GM23338 (cell line): Measurements from ENCODE around the gene TBC1D19. TPM values are rescaled to one million over a fixed set of nuclear protein-coding genes. Genes with fewer than 3 reads are reported as not detected.

ENCODE experiments used
- ATAC-seq: fragments of 200-7000 bp; cut with Tn5 transposase; 3 replicates; pipeline ENCODE4 v1.9.1; 2020
- DNase-seq: peaks from one replicate; pipeline ENCODE4 v3.0.0-alpha.2; 2015; ENCODE audit warnings: low spot score
- H2AFZ ChIP-seq: fragments of 200-600 bp; sonication (generic); 2 replicates; pipeline ENCODE4 v1.8.0; 2016; ENCODE audit warnings: antibody characterized with exemption, mild to moderate bottlenecking, moderate library complexity
- H3F3A ChIP-seq: fragments of 200-600 bp; sonication (generic); replicated peaks from 2 replicates; pipeline ENCODE4 v1.8.0; 2017; ENCODE audit warnings: antibody characterized with exemption, mixed run types, low read depth
- H3K27ac ChIP-seq: fragments of 200-600 bp; sonication (generic); 2 replicates; pipeline ENCODE4 v1.6.1; 2016; ENCODE audit warnings: low read depth
- H3K27me3 ChIP-seq: fragments of 200-600 bp; sonication (generic); 2 replicates; pipeline ENCODE4 v1.8.0; 2016; ENCODE audit warnings: mild to moderate bottlenecking, mixed run types, moderate library complexity; ENCODE audit not compliant: insufficient read depth
- H3K36me3 ChIP-seq: fragments of 200-600 bp; sonication (generic); 2 replicates; pipeline ENCODE4 v1.8.0; 2016; ENCODE audit warnings: mild to moderate bottlenecking; ENCODE audit not compliant: insufficient read depth
- H3K4me1 ChIP-seq: fragments of 200-600 bp; sonication (generic); 2 replicates; pipeline ENCODE4 v1.8.0; 2016; ENCODE audit warnings: mild to moderate bottlenecking, moderate library complexity; ENCODE audit not compliant: insufficient read depth
- H3K4me2 ChIP-seq: fragments of 200-600 bp; sonication (generic); 2 replicates; pipeline ENCODE4 v1.7.1; 2017; ENCODE audit warnings: mixed run types
- H3K4me3 ChIP-seq: fragments of 200-600 bp; sonication (generic); 2 replicates; pipeline ENCODE4 v1.6.1; 2016; ENCODE audit warnings: mixed run types
- H3K79me2 ChIP-seq: fragments of 200-600 bp; sonication (generic); replicated peaks from 2 replicates; pipeline ENCODE4 v1.8.0; 2017; ENCODE audit warnings: mild to moderate bottlenecking; ENCODE audit not compliant: insufficient read depth
- H3K9me2 ChIP-seq: fragments of 200-600 bp; sonication (generic); 2 replicates; pipeline ENCODE4 v1.8.0; 2017; ENCODE audit not compliant: insufficient read depth
- H4K20me1 ChIP-seq: fragments of 200-600 bp; sonication (generic); replicated peaks from 2 replicates; pipeline ENCODE4 v1.8.0; 2017; ENCODE audit warnings: mild to moderate bottlenecking; ENCODE audit not compliant: insufficient read depth
- H3K27ac Mint-ChIP-seq: 2 replicates; pipeline ENCODE4 v1.8.0; 2020; ENCODE audit warnings: inconsistent platforms, mild to moderate bottlenecking, moderate library complexity, mixed read lengths
- H3K27me3 Mint-ChIP-seq: 3 replicates; pipeline ENCODE4 v1.8.0; 2022; ENCODE audit warnings: low read depth, mild to moderate bottlenecking, moderate library complexity, mixed read lengths, inconsistent platforms; ENCODE audit not compliant: insufficient read depth, poor library complexity
- H3K36me3 Mint-ChIP-seq: 3 replicates; pipeline ENCODE4 v1.8.0; 2021; ENCODE audit warnings: low read depth, mild to moderate bottlenecking, inconsistent platforms, moderate library complexity, mixed read lengths
- H3K4me1 Mint-ChIP-seq: 3 replicates; pipeline ENCODE4 v1.8.0; 2020; ENCODE audit warnings: mild to moderate bottlenecking, inconsistent platforms, mixed read lengths
- H3K4me3 Mint-ChIP-seq: 3 replicates; pipeline ENCODE4 v1.8.0; 2021; ENCODE audit warnings: moderate library complexity, mild to moderate bottlenecking, inconsistent platforms, mixed read lengths
- H3K9me3 Mint-ChIP-seq: 3 replicates; pipeline ENCODE4 v1.8.0; 2020; ENCODE audit warnings: moderate library complexity, mild to moderate bottlenecking, inconsistent platforms, mixed read lengths
- CREB1 ChIP-seq: fragments of 250-450 bp; sonication (Bioruptor Pico); IDR thresholded peaks from 2 replicates; pipeline ENCODE4 v1.5.0; 2020; ENCODE audit warnings: low read depth, mild to moderate bottlenecking, moderate library complexity
- CTCF ChIP-seq, 2 experiments: fragments of 200-600 bp in 1 of 2; sonication (generic) in 1 of 2; conservative IDR thresholded peaks; 2 replicates each; pipeline versions ENCODE4 v1.5.1 to v1.6.1; 2016 to 2017; ENCODE audit warnings: antibody characterized with exemption in 2 of 2, low read depth in 2 of 2, mild to moderate bottlenecking in 2 of 2, moderate library complexity in 1 of 2
- EZH2 ChIP-seq: fragments of 200-600 bp; sonication (generic); IDR thresholded peaks from one replicate; pipeline ENCODE4 v1.8.0; 2017; ENCODE audit warnings: antibody characterized with exemption, mild to moderate bottlenecking, low read depth; ENCODE audit not compliant: unreplicated experiment
- EZH2phosphoT487 ChIP-seq: fragments of 200-600 bp; sonication (generic); IDR thresholded peaks from one replicate; pipeline ENCODE4 v1.8.1; 2018; ENCODE audit warnings: antibody characterized with exemption; ENCODE audit not compliant: unreplicated experiment
- JUNB ChIP-seq: IDR thresholded peaks from one replicate; pipeline ENCODE4 v1.6.1; 2016; ENCODE audit warnings: antibody characterized with exemption; ENCODE audit not compliant: unreplicated experiment
- NANOG ChIP-seq: IDR thresholded peaks from 2 replicates; pipeline ENCODE4 v1.6.1; 2016; ENCODE audit warnings: antibody characterized with exemption, borderline replicate concordance
- POLR2AphosphoS5 ChIP-seq: IDR thresholded peaks from 2 replicates; pipeline ENCODE4 v1.6.1; 2016; ENCODE audit warnings: antibody characterized with exemption, low read depth
- ZNF331 ChIP-seq: fragments of 250-450 bp; sonication (Bioruptor Pico); IDR thresholded peaks from 2 replicates; pipeline ENCODE4 v1.5.0; 2020; ENCODE audit warnings: low read depth, mild to moderate bottlenecking, moderate library complexity
- ZNF462 ChIP-seq: fragments of 250-450 bp; sonication (Bioruptor Pico); IDR thresholded peaks from 2 replicates; pipeline ENCODE4 v1.5.0; 2020; ENCODE audit warnings: mild to moderate bottlenecking, moderate library complexity
- polyA plus RNA-seq: library from polyadenylated mRNA; unstranded; fragments of >200 nt; fragmentation: Nextera tagmentation; extraction: Ambion mirVana; gene quantifications from 2 replicates; pipeline ENCODE4 v1.2.1, GENCODE V29; 2016
- total RNA-seq: library from RNA; depleted of rRNA; stranded (reverse); fragments of >200 nt; shearing (Covaris generic); gene quantifications from 2 replicates; pipeline ENCODE4 v1.2.3, GENCODE V29; 2014
- TF ChIP-seq, protein P1 (sequence below): IDR thresholded peaks from one replicate; pipeline ENCODE4 v1.6.1; 2018; ENCODE audit warnings: antibody characterized with exemption; ENCODE audit not compliant: unreplicated experiment

TBC1D19 gene
- total and polyA plus RNA-seq, 2 experiments from 2014 or later, result 1.9 to 4.3 TPM

DNA sequence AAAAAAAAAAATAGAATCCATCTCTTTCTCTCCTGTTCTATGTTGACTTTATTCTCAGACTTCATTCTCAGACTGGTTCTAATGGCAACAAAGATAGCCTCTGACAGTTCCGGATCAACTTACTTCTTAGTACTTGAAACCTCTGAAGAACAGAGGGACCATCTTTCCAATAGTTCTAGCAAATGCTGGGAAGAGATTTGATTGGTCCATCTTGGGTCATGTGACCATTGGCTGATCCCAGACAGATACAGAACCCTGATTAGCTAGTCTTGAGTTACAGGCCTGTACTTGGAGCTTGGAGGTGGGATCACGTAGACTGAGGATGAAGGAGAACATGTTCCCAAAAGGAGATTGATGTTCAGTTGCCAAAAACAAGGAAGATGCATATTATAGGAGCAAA lies 209.9 kb downstream of the TBC1D19 start:
- H3K9me2 ChIP-seq, result no peaks in the 10 kb centered on the region
- H3K4me1 ChIP-seq, result no peaks in the 10 kb centered on the region
- no peaks in the 10 kb centered on the region for H3K27me3 ChIP-seq
- no peak overlapping the region for H3K27ac ChIP-seq
- no peaks in the 10 kb centered on the region for H3K79me2 ChIP-seq
- no peak overlapping the region for H3K27ac Mint-ChIP-seq
- no peak for DNase-seq
- no peak overlapping the region for H3K4me3 Mint-ChIP-seq
- H2AFZ ChIP-seq, result no peak overlapping the region
- no peaks in the 10 kb centered on the region for H3K4me1 Mint-ChIP-seq
- no peaks in the 10 kb centered on the region for H3K36me3 Mint-ChIP-seq
- H3F3A ChIP-seq, result no peaks in the 10 kb centered on the region
- H4K20me1 ChIP-seq, result no peaks in the 10 kb centered on the region
- no peak overlapping the region for H3K4me2 ChIP-seq
- no peaks in the 10 kb centered on the region for H3K9me3 Mint-ChIP-seq
- H3K27me3 Mint-ChIP-seq, result no peaks in the 10 kb centered on the region
- H3K4me3 ChIP-seq, result no peak overlapping the region
- TF ChIP-seq POLR2AphosphoS5, result no peak
- TF ChIP-seq CREB1 (CRISPR knock-in tag), result no peak
- no peak for TF ChIP-seq CTCF (conservative IDR thresholded peaks at IDR 0.05; ENCODE audit: low read depth in 2 of 2)
- no peak for TF ChIP-seq EZH2
- TF ChIP-seq NANOG, result no peak
- no peak for TF ChIP-seq ZNF462 (CRISPR knock-in tag)
- TF ChIP-seq ZNF331 (CRISPR knock-in tag), result no peak
- TF ChIP-seq JUNB, result no peak
- TF ChIP-seq, protein P1, sequence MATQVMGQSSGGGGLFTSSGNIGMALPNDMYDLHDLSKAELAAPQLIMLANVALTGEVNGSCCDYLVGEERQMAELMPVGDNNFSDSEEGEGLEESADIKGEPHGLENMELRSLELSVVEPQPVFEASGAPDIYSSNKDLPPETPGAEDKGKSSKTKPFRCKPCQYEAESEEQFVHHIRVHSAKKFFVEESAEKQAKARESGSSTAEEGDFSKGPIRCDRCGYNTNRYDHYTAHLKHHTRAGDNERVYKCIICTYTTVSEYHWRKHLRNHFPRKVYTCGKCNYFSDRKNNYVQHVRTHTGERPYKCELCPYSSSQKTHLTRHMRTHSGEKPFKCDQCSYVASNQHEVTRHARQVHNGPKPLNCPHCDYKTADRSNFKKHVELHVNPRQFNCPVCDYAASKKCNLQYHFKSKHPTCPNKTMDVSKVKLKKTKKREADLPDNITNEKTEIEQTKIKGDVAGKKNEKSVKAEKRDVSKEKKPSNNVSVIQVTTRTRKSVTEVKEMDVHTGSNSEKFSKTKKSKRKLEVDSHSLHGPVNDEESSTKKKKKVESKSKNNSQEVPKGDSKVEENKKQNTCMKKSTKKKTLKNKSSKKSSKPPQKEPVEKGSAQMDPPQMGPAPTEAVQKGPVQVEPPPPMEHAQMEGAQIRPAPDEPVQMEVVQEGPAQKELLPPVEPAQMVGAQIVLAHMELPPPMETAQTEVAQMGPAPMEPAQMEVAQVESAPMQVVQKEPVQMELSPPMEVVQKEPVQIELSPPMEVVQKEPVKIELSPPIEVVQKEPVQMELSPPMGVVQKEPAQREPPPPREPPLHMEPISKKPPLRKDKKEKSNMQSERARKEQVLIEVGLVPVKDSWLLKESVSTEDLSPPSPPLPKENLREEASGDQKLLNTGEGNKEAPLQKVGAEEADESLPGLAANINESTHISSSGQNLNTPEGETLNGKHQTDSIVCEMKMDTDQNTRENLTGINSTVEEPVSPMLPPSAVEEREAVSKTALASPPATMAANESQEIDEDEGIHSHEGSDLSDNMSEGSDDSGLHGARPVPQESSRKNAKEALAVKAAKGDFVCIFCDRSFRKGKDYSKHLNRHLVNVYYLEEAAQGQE, result no peak
- TF ChIP-seq EZH2phosphoT487, result no peak
- no peaks in the 10 kb centered on the region for H3K36me3 ChIP-seq
- no peak for ATAC-seq
